ENCODE measurements around the gene RAB37.

Gene RAB37

DNA sequence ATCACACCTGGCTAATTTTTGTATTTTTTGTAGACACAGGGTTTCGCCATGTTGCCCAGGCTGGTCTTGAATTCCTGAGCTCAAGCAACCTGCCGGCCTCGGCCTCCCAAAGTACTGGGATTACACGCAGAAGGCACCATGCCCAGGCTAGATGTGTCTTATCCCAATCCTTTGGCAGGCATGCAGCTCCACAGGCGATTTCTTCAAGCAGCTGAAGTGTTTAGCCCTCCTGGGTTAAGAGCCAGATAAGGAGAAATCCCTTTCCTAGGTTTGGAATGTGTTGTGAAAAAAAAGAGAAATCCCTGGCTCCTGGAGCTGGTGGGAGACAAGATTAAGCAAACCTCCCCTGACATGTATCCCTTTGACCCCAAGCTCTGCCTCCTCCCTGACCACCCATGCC is 9.3 kb downstream of the RAB37 start:
- no peak for DNase-seq

DNA sequence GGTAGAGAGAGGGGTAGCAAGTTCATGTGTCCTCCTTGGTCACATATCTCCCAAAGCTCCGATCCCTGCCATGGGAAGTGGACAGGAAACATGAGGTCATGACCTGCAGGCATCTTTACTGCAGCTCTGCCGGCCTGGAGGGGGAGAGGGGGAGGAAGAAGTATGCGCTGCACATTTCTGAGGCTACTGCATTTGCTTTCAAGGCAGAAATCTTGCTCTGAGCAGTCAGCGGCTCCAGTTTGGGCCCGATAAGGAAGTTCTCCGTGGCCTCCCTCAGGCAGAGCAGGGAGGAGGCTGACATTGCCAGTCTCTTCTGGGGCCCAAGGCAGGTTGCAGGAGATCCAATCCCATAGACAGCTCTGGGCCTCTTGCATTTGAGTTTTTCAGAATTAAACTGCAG is 9.9 kb downstream of the RAB37 start:
- DNase-seq: no peak

DNA sequence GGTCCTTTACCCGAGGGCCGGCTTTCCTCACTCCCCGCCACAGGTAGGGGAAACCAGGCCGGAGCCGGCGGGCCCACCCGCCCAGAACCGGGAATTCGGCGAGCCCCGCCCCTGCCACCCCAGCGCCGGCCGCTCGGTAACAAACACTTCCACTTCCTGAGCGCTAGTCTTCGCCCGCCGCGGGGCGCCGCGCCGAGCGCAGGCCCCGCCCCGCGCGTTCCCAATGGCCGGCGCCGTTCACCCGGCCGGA is 11.1 kb downstream of the RAB37 start:
- DNase-seq: no peak

DNA sequence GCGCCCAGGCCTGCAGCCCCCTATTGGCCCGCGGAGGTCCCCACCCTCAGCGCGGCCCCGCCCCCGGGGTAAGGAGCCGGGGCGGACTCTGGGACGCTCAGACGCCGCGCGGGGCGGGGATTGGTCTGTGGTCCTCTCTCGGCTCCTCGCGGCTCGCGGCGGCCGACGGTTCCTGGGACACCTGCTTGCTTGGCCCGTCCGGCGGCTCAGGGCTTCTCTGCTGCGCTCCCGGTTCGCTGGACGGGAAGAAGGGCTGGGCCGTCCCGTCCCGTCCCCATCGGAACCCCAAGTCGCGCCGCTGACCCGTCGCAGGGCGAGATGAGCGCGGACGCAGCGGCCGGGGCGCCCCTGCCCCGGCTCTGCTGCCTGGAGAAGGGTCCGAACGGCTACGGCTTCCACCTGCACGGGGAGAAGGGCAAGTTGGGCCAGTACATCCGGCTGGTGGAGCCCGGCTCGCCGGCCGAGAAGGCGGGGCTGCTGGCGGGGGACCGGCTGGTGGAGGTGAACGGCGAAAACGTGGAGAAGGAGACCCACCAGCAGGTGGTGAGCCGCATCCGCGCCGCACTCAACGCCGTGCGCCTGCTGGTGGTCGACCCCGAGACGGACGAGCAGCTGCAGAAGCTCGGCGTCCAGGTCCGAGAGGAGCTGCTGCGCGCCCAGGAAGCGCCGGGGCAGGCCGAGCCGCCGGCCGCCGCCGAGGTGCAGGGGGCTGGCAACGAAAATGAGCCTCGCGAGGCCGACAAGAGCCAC is 11.6 kb downstream of the RAB37 start, which contains the start of gene NHERF1:
Gene NHERF1, plus strand, starts transcription at position 100 of the 750 bp plus-strand sequence. Its CDS starts 219 bp downstream, at position 319.
- DNase-seq: peak; percentile 91

DNA sequence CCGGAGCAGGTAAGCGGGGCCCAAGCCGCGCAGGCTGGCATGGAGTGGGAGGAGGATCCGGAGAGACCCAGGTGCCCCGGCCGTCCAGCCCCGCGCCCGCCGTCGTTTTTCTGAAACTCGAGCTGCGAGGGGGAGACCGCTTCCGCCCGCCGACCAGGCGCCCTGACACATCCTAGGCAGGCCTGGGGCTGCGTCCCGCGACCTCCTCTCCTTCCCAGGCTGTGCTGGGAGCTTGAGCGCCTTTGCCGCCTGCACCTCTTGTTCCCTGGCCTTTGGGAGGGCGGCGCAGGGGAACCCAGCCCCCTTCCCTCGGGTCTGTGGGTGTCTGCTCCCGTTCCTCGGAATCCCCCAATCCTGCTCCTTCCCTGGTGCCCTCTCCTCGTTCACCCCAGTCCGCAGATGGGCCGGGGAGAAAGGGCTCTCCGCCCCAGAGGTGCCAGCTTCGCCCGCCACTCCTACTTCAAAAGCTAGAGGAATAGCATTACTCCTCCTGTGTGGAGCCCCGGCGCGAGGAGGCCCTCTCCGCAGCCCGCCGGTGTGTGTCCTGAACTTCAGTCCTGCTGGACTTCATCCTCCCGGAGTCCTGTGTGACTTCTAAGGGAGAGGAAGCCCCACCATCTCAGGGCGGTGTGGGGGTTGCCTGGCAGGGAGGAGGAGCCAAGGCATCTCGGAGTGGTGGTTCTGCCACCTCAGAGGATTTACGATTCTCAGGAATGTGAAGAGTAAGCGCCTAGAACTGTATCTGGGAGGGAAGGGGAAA is 12.4 kb downstream of the RAB37 start:
- no peak for DNase-seq

DNA sequence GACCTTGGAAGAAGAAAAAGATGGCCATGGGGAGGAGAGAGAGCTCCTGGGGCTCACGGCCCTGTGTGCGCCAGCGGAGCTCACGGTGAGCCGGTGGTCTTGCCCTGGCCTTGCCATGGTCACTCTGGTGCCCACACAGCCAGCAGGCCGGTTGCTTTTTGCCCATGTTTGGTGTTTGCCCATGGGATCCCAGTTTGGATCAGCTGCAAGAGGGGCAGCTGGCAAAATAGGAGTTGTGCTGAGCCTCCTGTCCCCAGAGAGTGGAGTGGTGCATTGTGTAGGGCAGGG is 12.9 kb downstream of the RAB37 start:
- no peak for DNase-seq

DNA sequence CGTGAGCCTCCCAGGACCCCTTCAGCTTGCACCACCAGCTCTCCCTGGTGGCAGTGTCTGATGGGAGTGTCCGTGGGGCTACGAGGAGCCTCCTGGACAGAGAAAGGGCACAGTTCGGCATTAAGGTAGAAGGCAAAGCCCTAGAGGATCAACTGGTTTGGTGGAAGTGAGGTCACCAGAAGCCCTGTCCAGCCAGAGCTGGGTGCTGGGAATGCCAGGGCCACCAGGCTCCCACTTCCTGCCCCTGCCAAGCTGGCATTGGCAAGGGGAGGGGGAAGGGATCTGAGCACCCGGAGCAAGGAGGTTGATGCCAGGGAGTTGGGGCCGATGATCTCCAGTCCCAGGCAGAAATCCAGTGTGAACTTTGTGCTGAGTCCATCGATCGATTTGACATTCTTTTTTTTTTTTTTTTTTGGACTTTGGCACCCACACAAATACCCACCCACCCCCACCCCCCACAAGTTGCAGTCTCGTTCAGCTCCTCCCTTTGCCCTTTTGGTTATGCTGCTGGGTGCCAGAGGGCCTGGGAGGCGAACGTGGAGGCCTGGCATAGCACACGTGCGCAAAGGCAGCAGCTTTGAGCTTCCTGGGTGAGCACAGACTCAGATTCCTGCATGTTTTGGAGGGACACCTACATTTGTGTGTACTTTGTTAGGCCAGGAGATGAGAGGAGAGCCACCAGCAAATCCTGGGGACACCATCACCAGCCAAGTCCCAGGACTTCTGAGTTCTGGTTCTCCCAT is 13.4 kb downstream of the RAB37 start:
- no peak for DNase-seq

DNA sequence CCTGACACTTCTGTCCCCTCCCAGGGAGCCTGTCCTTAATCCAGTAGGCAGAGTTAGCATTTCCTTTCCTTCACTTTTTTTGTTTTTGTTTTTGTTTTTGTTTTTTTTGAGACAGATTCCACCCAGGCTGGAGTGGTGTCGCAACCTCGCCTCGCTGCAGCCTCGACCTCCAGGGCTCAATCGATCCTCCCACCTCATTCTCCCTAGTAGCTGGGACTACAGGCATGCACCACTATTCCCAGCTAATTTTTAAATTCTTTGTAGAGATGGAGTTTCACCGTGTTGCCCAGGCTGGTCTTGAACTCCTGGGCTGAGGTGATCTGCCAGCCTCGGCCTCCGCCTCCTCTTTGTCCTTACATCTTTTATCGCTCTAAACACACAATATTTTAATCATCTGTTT is 15.4 kb downstream of the RAB37 start:
- DNase-seq: no peak

DNA sequence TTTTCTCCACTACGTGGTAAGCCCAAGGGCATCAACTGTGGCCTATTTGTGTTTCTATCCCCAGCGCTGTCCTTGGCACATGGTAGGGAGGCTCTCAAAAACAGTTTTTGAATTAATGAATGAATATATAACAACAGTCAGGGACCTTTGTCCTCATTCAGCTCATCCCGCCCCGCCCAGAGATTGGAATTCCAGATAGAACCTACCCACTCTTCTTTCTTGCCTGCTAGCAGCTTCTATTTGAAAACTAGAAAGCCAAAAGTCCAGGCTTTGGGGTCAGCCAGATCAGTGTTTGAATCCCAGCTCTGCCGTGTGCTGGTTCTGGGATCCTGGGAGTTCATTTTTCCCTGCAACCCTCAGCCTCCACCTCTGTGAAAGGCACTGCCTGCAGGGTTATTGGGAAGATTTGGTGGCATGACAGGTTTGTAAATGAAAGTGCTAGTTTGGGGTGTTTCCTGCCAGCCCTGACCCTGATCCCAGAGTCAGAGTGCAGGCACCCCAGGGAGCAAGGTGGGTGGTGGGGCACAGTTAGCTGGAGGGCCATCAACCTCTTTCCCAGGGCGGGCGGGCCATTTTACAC is 15.9 kb downstream of the RAB37 start:
- no peak for DNase-seq

DNA sequence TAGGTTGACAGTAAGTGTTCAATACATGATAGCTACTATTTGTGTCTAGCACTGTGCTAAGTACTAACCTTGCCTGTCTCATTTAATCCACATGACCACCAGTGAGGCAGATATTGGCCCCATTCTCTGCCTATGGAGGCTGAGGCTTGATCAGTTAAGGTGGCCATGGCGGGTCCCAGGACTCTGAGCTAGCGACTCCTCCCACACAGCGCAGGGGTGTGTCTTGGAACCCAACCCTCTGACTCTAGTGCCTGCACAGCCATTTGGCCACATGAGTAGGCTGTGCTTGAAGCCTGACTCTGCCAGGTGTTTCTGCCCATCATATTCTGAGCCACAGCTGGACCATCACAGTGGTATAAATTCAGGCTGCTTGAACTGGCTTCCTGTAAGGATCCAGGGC is 17.8 kb downstream of the RAB37 start:
- DNase-seq: no peak

DNA sequence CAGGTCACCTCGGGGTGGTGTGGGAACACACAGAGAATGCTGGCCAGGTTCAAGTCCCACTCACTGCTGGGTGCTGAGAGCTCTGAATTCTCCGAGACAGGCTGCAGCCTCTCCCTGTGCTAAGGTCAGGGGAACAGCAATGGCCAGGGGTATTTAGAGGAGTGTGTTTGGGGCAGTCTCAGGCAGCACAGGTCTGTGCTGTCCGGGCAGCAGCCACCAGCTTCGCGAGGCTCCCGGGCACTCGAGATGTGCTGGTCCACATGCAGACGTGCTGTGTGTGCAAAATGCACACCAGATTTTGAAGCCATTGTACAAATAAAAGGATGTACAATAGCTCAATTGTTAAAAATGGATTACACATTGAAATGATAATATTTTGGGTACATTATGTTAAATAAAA is 18.5 kb downstream of the RAB37 start:
- DNase-seq: no peak

DNA sequence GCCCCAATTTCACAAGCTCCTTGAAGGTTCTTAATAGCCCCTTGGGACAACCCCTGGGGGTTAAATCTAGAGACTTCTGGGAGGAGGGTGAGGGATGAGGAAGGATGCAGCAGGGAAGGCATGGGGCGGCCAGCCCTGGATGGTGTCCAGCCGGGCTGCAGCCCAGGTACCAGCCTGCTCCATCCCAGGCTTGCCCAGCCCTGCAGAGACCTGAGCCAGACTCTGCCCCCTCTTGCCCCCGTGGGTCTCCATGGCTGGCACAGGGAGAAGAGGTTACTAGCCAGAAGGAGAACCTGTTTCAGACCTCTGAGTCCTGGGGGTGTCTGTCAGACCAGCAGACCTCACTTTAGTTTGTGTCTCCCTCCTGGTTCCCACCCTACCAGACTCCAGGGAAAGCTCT is 19.8 kb downstream of the RAB37 start:
- no peak for DNase-seq

DNA sequence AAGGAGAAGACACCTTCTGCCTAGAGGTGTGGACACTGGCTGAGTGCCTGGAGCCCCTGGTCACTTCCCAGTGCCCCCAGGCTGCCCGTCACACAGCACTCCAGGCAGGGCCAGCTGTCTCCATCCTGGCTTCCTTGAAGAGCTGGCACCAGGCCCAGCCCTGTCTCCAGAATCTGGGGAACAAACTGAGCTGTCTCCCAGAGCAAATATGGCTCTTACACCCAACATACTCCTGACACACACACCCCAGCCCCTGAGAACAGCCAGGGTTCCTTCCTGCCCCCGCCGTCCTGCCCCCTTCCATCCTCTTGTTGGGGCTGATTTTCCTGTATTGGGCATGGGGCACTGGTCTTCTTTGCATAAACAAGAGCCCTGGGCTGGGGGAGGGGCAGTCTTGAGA is 20.4 kb downstream of the RAB37 start:
- no peak for DNase-seq

DNA sequence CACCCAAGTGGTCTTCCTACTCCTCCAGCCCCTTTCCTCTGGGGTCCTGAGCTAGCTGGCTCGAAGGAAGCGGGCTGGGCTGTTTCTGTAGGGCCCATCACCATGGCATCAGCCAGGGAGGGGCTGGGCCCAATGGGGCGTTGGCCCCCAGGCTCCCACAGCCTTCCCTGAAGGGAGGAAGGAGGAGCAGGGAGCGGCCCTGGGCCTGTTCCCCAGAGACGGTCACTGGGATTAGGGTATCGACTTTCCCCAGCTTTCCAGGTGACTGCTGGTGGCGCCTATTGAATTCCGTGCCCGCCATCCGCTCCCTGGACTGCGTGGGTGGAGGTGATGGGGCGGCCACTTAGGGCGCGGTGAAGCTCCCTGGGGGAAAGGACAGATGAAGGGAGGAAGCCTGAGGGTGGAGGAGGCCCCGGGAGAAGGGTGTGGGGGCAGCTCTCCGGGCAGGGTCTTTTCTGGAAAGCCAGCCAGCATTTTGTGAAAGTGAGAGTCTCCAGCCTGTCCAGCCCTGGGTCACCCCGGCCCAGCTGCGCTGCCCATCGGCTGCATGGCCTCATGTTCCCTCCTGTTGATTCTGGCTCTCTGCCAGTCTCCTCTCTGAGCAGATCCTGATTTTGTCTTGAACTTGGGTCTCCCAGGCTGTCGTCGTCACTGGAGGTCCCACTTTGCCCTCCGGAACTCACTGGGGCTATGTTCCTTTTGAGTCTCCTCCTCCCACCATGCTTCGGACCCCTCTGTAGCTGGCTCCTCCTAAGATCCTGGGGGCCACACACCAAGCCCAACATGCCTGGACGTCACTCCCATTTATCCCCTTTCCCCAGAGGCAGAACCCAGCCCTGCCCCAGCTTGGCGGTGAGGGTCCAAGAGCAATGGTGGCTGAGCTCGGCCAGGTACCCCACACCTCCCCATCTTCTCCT is 21.1 kb downstream of the RAB37 start:
- DNase-seq: no peak

DNA sequence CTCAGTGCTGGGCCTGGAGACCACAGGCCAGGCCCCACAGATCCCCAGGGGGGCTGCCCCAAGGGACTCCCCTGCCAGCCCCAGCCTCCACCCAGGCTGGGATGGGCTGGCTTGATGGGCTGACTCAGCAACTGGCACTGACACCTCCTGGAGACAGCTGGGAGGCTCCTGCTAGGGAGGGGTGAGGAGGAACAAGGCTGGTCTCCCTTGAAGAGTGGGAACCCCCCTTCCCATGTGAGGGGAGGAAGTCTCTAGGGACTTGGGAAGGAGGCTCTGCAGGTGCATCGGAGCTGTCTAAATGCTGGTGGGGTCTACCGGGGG is 21.8 kb downstream of the RAB37 start:
- no peak for DNase-seq

DNA sequence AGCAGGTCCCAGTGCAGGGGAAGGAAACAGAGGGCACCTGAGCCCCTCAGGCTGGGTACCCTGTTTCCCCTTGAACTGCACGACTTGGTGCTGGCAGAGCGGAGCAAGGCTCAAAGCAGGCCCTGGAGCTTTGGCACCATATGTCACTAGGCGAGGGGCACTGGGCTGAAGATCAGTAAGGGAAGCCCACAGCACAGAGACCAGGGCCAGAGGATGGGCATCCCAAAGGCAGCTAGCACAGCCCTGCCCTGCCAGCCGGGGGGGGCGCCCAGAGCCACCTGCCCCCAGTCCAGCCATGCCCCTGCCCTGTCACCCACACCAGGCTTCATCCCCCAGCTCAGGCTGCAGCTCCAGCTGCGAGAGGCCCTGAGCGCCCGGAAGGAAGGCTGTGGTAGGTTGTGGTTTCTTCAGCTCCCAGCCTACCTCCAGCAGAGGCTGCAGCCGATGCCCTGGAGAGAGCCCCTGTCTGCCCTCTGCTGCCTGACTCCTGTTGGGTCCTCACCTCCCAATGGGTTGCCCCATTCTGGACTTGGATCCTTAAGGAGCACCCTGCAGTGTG is 22.3 kb downstream of the RAB37 start:
- no peak for DNase-seq

DNA sequence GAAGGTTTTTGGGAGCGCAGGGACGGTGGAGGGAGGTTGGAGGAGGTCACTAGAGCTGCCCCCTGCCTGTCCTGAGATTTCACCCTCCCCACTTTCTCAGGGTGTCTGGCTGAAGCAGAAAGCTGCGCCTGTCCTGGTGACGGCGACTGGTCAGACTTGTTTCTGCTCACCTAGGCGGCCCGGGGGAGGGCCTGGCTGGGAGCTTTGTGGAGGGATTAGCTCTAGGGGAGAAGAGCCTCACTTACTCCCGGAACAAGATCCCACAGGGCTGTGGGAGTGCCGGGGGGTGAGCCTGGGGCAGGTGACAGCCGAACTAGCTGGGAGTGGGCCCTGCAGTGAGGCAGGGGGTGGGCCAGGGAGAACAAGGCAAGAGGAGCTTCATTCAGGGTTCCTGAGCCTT is 22.9 kb downstream of the RAB37 start:
- DNase-seq: no peak

DNA sequence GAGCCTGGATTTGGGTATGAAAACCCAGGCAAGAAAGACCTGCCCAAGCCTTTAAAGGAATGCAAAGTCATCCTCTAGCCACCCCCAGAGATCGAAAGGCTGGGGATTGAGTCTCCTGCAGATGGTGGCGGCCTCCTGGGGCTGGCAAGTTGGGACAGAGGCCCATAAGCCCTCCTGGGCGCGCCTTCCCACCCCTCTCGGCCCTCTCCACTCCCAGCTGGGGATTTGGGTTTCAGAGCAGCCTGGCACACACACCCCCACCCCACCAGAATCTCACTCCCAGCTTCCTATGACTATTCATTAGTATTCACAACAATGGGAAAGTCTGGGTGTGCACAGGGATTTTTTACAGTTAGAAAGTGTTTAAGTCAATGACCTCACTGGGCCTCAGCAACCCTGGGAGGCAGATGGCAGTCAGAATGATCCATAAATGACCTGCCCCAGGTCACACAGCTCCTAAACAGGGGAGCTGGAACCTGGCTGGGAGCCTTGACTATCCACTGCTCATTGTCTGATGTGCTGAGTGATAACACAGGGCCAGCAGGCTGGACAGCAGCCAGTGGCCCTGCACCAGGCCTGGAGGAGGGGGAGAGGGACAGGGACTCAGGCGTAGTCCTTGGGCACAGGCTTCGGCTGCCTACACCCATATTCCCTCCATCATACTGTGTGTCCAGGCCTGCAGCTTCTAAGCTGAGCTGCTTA is 23.5 kb downstream of the RAB37 start:
- no peak for DNase-seq

DNA sequence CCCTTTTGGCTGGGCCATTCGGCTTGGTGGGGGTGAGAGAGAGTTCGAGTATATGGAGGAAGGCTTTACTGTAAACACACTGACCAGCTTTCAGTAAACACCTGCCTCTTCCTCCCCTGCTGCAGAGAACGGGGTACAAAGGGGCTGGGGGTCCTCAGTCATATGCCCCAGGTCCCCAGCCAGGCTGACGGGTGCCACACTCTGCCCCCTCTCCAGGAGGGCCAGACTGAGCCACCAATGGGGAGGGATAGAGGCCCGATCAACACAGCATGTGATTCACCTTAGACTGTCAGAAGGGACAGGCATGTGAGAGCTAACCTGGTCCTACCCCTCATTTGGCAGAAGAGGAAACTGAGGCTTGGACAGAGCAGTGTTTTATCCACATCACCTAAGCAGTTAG is 24.4 kb downstream of the RAB37 start:
- DNase-seq: no peak

DNA sequence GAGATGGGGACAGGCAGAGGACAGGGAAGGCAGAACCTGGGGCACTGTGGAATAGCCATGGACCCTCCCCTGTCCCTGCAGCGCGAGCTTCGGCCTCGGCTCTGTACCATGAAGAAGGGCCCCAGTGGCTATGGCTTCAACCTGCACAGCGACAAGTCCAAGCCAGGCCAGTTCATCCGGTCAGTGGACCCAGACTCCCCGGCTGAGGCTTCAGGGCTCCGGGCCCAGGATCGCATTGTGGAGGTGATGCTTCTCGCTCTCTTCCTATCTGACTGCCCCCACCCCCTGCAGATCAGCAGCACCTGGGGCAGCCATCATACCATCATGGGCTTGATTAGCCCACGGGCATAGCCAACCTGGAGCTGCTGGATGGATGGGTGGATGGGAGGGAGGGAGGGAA is 24.9 kb downstream of the RAB37 start:
- no peak for DNase-seq

DNA sequence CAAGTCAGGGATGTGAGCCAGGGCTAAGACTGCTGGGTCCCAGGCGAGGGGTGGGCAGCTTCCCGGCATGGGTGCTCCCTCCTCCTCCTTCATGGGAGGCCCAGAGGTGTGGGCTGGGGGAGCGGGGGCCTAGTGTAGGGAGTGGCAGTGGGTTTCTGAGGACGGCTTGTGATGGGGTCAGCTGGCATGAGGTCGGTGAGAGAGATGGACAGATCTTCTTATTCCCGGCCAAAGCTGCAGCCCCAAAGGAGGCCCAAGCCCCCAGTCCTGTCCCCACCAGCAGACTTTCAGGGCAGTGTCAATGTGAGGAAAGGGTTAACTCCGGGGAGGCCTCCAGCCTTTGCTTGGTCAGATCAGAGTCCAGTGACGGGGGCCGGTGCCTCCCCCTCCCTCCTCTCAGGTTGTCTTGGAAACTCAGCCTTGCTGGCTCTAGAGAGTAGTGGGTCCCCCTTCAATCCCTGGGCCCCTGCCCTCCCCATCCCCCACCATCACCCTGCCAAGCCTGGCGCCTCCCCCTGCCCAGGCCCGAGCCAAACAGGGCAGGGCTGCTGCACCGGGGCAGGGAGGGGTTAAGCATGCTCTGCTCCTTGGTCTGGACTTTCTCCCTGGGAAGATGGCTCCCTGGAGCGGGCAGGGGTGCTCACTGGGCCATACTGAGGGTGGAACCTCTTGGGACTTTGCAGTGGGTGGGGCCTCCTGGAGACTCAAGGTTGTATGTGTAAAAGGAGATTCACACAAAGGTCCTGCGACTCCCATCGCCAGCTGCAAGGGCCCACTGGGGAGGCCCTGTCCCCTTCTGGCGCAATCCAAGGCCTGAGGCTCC is 26.7 kb downstream of the RAB37 start:
- no peak for DNase-seq
